ACC112 (cell line): ENCODE results near the gene OR6X1.
"Not testable (repeated sequence)": the region's sequence is repeated elsewhere in the genome, so short reads cannot be mapped to it uniquely, and the experiment has no call there.

Experiments used
- H2AFZ ChIP-seq: fragments of 200-600 bp; sonication (generic); one replicate; pipeline ENCODE4 v1.6.0; 2017; ENCODE audit warnings: antibody characterized with exemption, low read length; ENCODE audit not compliant: unreplicated experiment
- H3K27ac ChIP-seq: fragments of 200-600 bp; sonication (generic); 2 replicates; pipeline ENCODE4 v1.5.1; 2014; ENCODE audit warnings: low read depth, mild to moderate bottlenecking, antibody characterized with exemption, low read length, moderate library complexity
- H3K27me3 ChIP-seq: fragments of 200-600 bp; sonication (generic); 2 replicates; pipeline ENCODE4 v1.6.1; 2014; ENCODE audit warnings: mild to moderate bottlenecking, antibody characterized with exemption, low read length, moderate library complexity, mixed read lengths; ENCODE audit not compliant: insufficient read depth
- H3K36me3 ChIP-seq: fragments of 200-600 bp; sonication (generic); 2 replicates; pipeline ENCODE4 v1.6.1; 2016; ENCODE audit warnings: mild to moderate bottlenecking, antibody characterized with exemption, low read length, moderate library complexity, mixed read lengths; ENCODE audit not compliant: insufficient read depth
- H3K4me1 ChIP-seq: fragments of 200-600 bp; sonication (generic); one replicate; pipeline ENCODE4 v1.6.1; 2016; ENCODE audit warnings: low read length, mixed read lengths; ENCODE audit not compliant: insufficient read depth, unreplicated experiment, control insufficient read depth
- H3K4me3 ChIP-seq: fragments of 200-600 bp; sonication (generic); 2 replicates; pipeline ENCODE4 v1.5.1; 2014; ENCODE audit warnings: mild to moderate bottlenecking, low read depth, low read length
- H3K79me2 ChIP-seq: fragments of 200-600 bp; sonication (generic); one replicate; pipeline ENCODE4 v1.6.0; 2016; ENCODE audit warnings: low read length; ENCODE audit not compliant: control insufficient read depth, unreplicated experiment, insufficient read depth

The OR6X1 gene

DNA sequence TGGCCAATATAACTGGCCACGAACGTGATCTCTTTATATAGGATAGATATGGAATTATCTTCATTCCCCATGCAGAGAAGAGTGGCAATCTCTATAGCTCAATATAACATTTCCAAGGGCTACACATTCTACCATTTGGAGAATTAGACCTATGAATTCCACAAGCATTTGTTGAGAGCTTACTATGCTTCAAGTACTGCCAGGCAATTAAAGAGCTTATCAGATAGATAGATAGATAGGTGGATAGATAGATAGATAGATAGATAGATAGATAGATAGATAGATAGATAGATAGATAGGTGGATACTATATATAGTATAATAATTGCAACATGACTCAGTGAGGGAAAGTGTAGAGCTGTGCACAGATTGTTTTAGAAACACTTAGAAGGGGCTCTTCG is 1.5 kb upstream of the OR6X1 start:
- H3K4me1 ChIP-seq = no peaks in the 10 kb centered on the region
- peaks cover 72% of the 10 kb centered on the region for H3K27me3 ChIP-seq
- H3K4me3 ChIP-seq = no peak overlapping the region

DNA sequence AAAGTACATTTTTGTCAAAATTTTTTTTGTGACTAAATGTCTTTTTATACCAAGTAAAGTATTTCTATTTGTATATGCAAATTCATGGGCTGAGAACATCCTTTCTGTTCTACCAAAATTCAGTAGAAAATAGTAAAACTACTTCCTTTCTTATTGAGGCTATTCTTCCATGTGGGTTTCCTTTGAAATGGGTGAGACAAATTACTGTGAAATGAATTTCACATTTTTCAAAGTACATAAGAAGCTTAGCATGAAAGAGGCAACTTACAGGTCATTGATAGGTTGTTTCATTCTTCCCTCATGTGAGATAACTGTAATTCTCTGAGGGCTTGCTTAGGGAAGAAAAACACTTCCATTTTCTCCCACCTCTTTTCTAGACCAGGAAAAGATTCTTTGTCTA is 1.0 kb upstream of the OR6X1 start:
- Histone ChIP-seq H2AFZ (no peak overlapping the region), H3K36me3 (no peaks in the 10 kb centered on the region), H3K27ac (no peak overlapping the region), H3K79me2 (no peaks in the 10 kb centered on the region), H3K27me3 (peaks cover 76% of the 10 kb centered on the region), H3K4me1 (no peaks in the 10 kb centered on the region), H3K4me3 (no peak overlapping the region)

More for the DNA sequence above, 1.5 kb upstream of the OR6X1 start:
- Histone ChIP-seq H3K79me2 (no peaks in the 10 kb centered on the region), H3K36me3 (no peaks in the 10 kb centered on the region), H3K27ac (no peak overlapping the region), H2AFZ (no peak overlapping the region)

DNA sequence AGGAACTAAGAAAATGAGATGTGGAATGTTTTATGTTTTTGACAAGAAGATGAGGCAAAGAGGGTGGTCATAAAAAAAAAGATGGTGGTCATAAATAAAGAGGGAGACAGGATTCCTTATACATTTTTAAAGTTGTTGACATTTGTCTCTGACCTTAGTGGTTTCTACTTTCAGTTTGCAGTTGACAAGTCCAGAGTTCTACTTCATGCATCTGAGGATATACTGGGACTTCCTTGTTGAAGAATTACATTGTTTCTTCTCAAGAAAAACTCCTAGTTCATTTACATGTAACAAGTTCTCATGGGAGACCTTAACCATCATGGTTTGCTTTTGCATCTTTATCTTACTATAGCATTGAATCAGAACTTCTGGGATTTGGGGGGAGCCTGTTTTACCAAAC is 1.2 kb downstream of the OR6X1 start:
- Histone ChIP-seq H3K79me2 (no peaks in the 10 kb centered on the region), H2AFZ (peak overlapping the region; percentile 25), H3K36me3 (no peaks in the 10 kb centered on the region), H3K27me3 (peaks cover 76% of the 10 kb centered on the region), H3K4me3 (no peak overlapping the region), H3K27ac (no peak overlapping the region), H3K4me1 (no peaks in the 10 kb centered on the region)

DNA sequence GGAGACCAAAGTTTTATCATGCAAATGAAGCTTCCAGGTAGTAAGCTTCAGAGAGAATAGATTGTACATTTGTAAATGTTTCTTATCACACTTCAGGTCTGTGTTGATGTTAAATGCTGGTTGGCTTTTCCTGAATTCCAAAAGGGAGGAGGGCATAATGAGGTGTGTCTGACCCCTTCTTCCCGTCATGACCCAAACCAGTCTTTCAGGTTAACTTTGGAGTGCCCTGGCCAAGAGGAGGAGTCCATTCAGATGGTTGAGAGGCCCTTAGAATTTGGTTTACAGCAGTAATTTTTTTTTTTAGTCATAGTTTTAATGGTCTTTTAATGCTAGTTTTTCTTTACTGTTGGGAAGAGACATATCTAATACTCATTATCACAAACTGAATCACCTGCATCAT is 2.5 kb downstream of the OR6X1 start:
- no peaks in the 10 kb centered on the region for H3K4me1 ChIP-seq

DNA sequence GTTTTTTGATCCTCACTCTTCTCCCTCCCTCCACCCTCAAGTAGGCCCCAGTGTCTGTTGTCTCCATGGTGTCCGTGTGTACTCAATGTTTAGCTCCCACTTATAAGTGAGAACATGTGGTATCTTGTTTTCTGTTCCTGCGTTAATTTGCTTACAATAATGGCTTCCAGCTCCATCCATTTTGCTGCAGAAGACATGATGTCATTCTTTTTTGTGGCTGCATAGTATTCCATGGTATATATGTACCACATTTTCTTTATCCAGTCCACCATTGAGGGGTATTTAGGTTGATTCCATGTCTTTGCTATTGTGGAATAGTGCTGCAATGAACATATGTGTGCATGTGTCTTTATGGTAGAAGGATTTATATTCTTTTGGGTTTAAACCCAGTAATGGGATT is 6.0 kb downstream of the OR6X1 start:
- not testable (repeated sequence) for H3K27ac ChIP-seq, H3K79me2 ChIP-seq, H2AFZ ChIP-seq, H3K4me3 ChIP-seq, H3K4me1 ChIP-seq, H3K36me3 ChIP-seq
- peaks cover 51% of the 10 kb centered on the region for H3K27me3 ChIP-seq

More for the DNA sequence above, 2.5 kb downstream of the OR6X1 start:
- Histone ChIP-seq H3K36me3 (no peaks in the 10 kb centered on the region), H3K27me3 (peaks cover 71% of the 10 kb centered on the region), H2AFZ (no peak overlapping the region), H3K79me2 (no peaks in the 10 kb centered on the region), H3K4me3 (no peak overlapping the region), H3K27ac (no peak overlapping the region)

DNA sequence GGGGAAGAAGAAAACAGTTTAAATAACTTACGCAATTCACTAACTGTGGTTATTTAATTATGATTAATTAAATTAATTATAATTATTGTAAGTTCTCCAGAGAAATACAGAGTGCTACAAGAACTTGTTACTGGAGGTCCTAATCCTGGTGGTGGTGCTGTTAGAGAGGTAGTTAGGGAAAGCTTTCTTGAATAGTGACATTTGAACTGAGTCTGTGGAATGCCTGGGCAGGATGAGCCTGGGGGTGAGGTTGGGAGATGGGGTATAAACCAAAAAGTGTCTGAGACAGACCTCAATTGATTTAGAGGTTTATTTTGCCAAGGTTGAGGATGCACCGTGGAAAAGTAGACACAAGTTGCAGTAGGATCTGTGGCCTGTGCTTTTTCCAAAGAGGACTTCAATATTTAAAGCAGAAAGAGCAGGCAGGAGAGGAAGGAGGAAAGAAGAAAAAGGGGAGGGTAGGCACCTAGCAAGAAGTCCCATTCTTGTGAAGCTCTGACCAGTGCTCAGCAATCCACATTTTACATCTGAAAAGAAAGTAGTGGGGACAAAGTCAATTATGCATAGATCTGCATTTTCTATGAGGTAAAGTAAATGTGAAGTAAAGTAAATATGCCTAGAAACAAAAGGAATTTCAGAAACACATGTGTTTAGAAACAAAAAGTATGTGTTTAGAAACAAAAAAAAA is 8.4 kb downstream of the OR6X1 start:
- Histone ChIP-seq H3K4me1 (peaks cover 4% of the 10 kb centered on the region), H2AFZ (no peak overlapping the region), H3K4me3 (no peak overlapping the region), H3K79me2 (peaks cover 3% of the 10 kb centered on the region), H3K27ac (no peak overlapping the region), H3K27me3 (peaks cover 30% of the 10 kb centered on the region), H3K36me3 (no peaks in the 10 kb centered on the region)

DNA sequence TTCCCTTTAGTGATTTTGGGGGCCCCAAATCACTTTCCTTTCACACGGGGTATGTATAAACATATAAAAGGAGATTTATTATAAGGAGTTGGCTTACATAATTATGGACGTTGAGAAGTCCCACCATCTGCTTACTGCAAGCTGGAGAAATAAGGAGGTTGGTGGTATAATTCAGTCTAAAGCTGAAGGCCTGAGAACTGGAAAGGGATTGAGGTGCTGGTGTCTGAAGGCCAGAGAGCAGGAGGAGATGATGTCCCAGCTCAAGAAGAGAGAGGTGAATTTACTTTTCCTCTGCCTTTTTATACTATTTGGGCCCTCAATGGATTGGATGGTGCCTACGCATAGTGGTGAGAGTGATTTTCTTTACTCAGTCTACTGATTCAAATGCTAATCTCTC is 11.6 kb downstream of the OR6X1 start:
- H3K79me2 ChIP-seq = peaks cover 33% of the 10 kb centered on the region
- peak overlapping the region; percentile 84 for H3K4me3 ChIP-seq
- no peak overlapping the region for H3K27ac ChIP-seq
- peaks cover 15% of the 10 kb centered on the region for H3K4me1 ChIP-seq
- H3K27me3 ChIP-seq = peaks cover 8% of the 10 kb centered on the region
- peaks cover 22% of the 10 kb centered on the region for H3K36me3 ChIP-seq
- no peak overlapping the region for H2AFZ ChIP-seq

DNA sequence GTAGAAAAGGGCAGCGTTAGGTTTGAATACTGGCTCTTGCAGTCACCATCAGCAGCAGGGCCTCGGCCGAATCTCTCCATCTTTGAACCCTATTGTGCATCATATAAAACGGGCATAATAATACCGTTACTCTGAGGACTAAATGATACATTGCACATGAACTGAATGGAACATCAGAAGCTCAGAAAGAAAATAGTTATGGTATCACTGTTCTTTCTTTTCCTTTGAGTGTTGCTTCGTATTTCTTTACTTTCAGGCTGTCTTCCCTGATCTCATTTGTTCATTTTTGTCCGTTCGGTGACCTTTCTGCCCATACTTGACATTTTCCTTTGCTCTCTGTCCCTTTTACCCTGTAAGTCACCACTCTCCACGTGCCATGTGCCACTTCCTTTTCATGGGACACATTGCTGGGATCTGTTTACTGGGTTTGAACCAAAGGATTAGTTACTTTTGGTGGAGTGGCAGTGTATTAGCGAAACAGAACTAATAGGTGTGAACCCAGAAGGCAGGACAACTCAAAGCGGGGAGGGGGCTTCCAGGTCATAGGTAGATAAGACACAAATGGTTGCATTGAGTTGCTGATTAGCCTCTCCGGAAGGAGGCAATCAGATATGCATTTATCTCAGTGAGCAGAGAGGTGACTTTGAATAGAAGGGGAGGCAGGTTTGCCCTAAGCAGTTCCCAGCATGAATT is 12.1 kb downstream of the OR6X1 start:
- Histone ChIP-seq H3K4me3 (peak overlapping the region; percentile 84), H3K4me1 (peaks cover 15% of the 10 kb centered on the region), H3K27me3 (peaks cover 4% of the 10 kb centered on the region; the same call in 1 of the 2 replicates), H2AFZ (peak overlapping the region; percentile 93), H3K36me3 (peaks cover 27% of the 10 kb centered on the region), H3K79me2 (peaks cover 33% of the 10 kb centered on the region), H3K27ac (no peak overlapping the region)

DNA sequence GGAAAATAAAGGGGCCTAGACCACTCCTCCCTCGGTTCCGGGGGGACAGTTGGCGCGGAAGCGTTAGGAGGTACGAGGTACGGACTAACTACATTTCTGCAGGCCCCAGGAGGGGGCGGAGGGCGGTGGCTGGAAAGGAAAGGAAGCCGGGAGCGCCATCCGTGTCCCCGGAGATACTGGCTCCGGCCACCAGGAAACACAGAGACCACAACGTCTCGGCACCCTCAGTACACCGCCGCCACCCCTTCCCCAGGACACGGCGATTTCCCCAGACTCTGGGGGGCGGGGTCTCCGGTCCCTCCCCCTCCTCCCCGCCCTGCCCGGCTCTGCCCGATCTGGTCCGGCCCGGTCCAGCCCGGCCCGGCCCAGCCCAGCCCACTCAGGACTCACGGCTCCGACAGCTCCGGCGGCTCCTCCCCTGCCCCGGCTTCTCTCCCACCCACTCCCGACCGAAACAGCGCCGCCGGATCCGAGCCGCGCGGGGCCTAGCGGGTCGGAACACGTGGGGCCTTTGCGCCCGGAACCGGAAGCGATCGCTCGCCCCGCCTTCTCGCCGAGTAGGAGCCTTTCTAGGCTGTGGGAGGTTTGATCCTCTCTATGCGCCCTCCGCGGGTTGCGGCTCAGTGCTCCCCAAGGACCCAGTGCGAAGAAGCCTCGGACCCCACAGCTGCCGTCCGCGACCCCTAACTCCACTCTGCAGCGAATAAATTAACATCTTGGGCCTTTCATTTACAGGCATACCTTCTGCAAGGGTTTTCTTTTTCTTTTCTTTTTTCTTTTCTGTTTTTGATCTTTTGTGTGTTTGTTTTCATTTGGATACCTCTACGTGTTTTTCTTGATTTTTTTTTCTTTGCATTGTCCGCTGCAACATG is 12.9 kb downstream of the OR6X1 start, which contains the start of gene ZNF202:
Gene ZNF202, minus strand, starts transcription at position 502 of the 872 bp plus-strand sequence. CDS start 10,772 bp downstream, outside the sequence.
- Histone ChIP-seq H3K27ac (peak within 1 kb of the TSS; percentile 59; the same call in 1 of the 2 replicates), H3K4me1 (peaks cover 15% of the 10 kb centered on the region), H3K27me3 (0 out of 2 replicates have a peak, but pooled peaks cover 3% of the 10 kb centered on the region), H3K79me2 (peaks cover 36% of the 10 kb centered on the region), H3K4me3 (peak within 1 kb of the TSS; percentile 84), H3K36me3 (peaks cover 35% of the 10 kb centered on the region), H2AFZ (peak within 1 kb of the TSS; percentile 93)

DNA sequence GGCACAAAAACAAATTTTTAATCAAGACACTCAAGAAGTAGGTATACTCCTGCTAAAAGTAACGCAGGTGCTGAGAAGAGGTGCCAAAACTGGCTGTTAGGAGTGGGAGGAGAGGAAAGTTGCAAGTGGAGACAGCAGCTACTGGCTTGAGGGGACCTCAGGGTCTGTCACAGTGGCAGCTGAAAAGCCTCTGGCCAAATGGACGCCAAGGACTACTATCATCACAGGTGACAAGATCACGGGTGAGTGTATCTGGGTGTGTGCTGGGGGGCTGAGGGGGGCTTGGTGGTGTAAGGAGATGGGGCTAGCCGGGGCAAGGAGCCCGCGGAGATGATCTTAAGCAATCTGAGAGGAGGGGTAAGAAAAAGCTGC is 13.5 kb downstream of the OR6X1 start:
- peak overlapping the region; percentile 59; the same call in 1 of the 2 replicates for H3K27ac ChIP-seq
- H3K4me1 ChIP-seq = peaks cover 15% of the 10 kb centered on the region
- peaks cover 39% of the 10 kb centered on the region for H3K79me2 ChIP-seq
- H2AFZ ChIP-seq = peak overlapping the region; percentile 93
- H3K27me3 ChIP-seq = no peaks in the 10 kb centered on the region
- peaks cover 40% of the 10 kb centered on the region for H3K36me3 ChIP-seq
- peak overlapping the region; percentile 84 for H3K4me3 ChIP-seq
